Sigmoid colon (tissue), 4 donors: Measurements from ENCODE around the gene MYOF.

Source experiments
- EP300 ChIP-seq, 4 donors: sonication (generic); formaldehyde crosslinking; IDR thresholded peaks; one replicate each; pipeline ENCODE4 v1.6.1; 2017; ENCODE audit warnings: antibody characterized with exemption in 4 of 4
- POLR2A ChIP-seq, 2 donors: fragments of 450-650 bp; IDR thresholded peaks; one replicate each; pipeline ENCODE4 v1.6.1; 2016; ENCODE audit warnings: antibody characterized with exemption in 2 of 2, mild to moderate bottlenecking in 2 of 2, moderate library complexity in 2 of 2
- POLR2AphosphoS5 ChIP-seq, 4 donors: sonication (generic); formaldehyde crosslinking; IDR thresholded peaks; one replicate each; pipeline ENCODE4 v1.6.1; 2017; ENCODE audit warnings: antibody characterized with exemption in 4 of 4
- TF ChIP-seq, protein P1 (sequence below), 4 experiments: fragments of 450-650 bp in 3 of 4; fragments of 200-600 bp in 1 of 4; IDR thresholded peaks; one replicate each; pipeline ENCODE4 v1.5.1; 2016 to 2019; ENCODE audit warnings: antibody characterized with exemption in 4 of 4, mild to moderate bottlenecking in 3 of 4, moderate library complexity in 2 of 4

- TF ChIP-seq POLR2AphosphoS5 (IDR thresholded peaks at IDR 0.05) (peak in 1 of 4 donors; percentile 37), POLR2A (IDR thresholded peaks at IDR 0.05) (peak in 1 of 2 donors; percentile 47), EP300 (IDR thresholded peaks at IDR 0.05) (peak in 3 of 4 donors; percentile 39 to 89 (median 67))
- TF ChIP-seq, protein P1, sequence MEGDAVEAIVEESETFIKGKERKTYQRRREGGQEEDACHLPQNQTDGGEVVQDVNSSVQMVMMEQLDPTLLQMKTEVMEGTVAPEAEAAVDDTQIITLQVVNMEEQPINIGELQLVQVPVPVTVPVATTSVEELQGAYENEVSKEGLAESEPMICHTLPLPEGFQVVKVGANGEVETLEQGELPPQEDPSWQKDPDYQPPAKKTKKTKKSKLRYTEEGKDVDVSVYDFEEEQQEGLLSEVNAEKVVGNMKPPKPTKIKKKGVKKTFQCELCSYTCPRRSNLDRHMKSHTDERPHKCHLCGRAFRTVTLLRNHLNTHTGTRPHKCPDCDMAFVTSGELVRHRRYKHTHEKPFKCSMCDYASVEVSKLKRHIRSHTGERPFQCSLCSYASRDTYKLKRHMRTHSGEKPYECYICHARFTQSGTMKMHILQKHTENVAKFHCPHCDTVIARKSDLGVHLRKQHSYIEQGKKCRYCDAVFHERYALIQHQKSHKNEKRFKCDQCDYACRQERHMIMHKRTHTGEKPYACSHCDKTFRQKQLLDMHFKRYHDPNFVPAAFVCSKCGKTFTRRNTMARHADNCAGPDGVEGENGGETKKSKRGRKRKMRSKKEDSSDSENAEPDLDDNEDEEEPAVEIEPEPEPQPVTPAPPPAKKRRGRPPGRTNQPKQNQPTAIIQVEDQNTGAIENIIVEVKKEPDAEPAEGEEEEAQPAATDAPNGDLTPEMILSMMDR (IDR thresholded peaks at IDR 0.05): no peak
These were observed 45.5 kb downstream of the MYOF start for GRCh38 chr10:93436591-93437085.
